ENCODE results near the gene TIAM2.

The TIAM2 gene

GRCh38 chr6:155150967-155151671 is 156.0 kb downstream of the TIAM2 start:
- Histone ChIP-seq H3K79me2 (ENCODE audit: insufficient read depth, low read length) (no peaks in the 10 kb centered on the region), H3K27me3 (ENCODE audit: insufficient read depth, low read length) (no peaks in the 10 kb centered on the region; the same call in 1 of the 2 replicates), H3K36me3 (ENCODE audit: insufficient read depth, low read length) (no peaks in the 10 kb centered on the region), H3K9me3 (ENCODE audit: low read length) (no peaks in the 10 kb centered on the region), H3K4me1 (ENCODE audit: insufficient read depth, low read length, severe bottlenecking) (no peaks in the 10 kb centered on the region), H3K27ac (ENCODE audit: low read depth, low read length, poor library complexity, severe bottlenecking) (no peak overlapping the region), H3K4me3 (ENCODE audit: low read depth, low read length, poor library complexity, severe bottlenecking) (no peak overlapping the region), H4K20me1 (ENCODE audit: insufficient read depth, low read length) (no peaks in the 10 kb centered on the region), H3F3A (ENCODE audit: insufficient read depth, low read length) (no peaks in the 10 kb centered on the region), H3K9ac (ENCODE audit: low read length) (no peak overlapping the region), H3K9me2 (ENCODE audit: low read depth, low read length) (no peaks in the 10 kb centered on the region), H3K4me2 (ENCODE audit: low read length) (no peak overlapping the region), H2AFZ (ENCODE audit: low read length) (no peak overlapping the region)
- TF ChIP-seq CTCF (IDR thresholded peaks at IDR 0.05; ENCODE audit: low read length) = no peak
- TF ChIP-seq EZH2 (IDR thresholded peaks at IDR 0.05; ENCODE audit: borderline replicate concordance, low read length) = no peak

DNA sequence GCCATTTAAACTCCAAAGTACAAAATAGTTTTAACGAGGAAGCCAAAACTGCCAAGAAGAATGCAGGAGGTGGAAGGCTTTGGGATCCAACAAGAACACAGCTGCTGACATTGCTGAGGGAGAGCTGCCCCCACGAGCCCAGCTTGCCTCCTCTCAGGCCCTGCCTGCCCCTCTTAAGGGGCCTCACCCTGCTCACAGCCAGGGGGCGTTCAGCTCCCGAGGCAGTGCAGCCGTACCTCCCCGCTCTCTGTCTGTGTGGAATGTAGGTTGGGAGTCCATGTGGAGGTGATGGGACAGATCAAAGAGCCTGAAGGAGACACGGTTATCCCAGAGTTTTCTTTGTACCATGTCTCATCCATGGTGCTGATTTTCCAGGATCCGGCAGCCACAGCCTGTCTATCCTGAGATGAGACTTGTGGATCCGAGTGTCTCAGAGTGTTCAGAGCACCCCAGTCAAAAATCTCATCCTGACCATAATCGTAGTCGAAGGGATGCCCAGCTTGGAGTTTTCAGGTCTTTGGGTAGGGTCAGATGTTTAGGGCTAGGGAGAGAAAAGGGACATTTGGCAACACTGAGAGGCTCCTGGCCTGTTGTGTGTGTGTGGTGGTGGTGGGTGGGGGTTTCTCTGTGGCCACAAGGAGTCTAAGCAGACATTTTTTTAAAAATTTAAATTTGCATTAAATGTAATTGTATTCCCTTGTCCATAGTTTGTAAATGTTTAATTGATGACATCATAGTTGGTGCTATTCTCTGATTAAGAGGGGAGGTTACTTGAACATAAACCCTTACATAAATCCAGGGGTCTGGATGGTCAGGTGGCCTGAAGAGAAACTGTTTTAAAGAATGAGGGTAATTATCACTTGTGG is 157.3 kb downstream of the TIAM2 start:
- H3K9ac ChIP-seq (ENCODE audit: low read length) = no peak overlapping the region
- H3K79me2 ChIP-seq (ENCODE audit: insufficient read depth, low read length) = no peaks in the 10 kb centered on the region
- H3K27ac ChIP-seq (ENCODE audit: low read depth, low read length, poor library complexity, severe bottlenecking) = no peak overlapping the region
- no peaks in the 10 kb centered on the region for H3K36me3 ChIP-seq (ENCODE audit: insufficient read depth, low read length)
- H2AFZ ChIP-seq (ENCODE audit: low read length) = no peak overlapping the region
- H3K4me2 ChIP-seq (ENCODE audit: low read length) = no peak overlapping the region
- H3K27me3 ChIP-seq (ENCODE audit: insufficient read depth, low read length) = no peaks in the 10 kb centered on the region; the same call in 1 of the 2 replicates
- TF ChIP-seq EZH2 (IDR thresholded peaks at IDR 0.05; ENCODE audit: borderline replicate concordance, low read length) (no peak), CTCF (IDR thresholded peaks at IDR 0.05; ENCODE audit: low read length) (peak; percentile 78)
- no peaks in the 10 kb centered on the region for H3K9me2 ChIP-seq (ENCODE audit: low read depth, low read length)
- H3K4me1 ChIP-seq (ENCODE audit: insufficient read depth, low read length, severe bottlenecking) = no peaks in the 10 kb centered on the region
- no peaks in the 10 kb centered on the region for H3K9me3 ChIP-seq (ENCODE audit: low read length)
- no peak overlapping the region for H3K4me3 ChIP-seq (ENCODE audit: low read depth, low read length, poor library complexity, severe bottlenecking)
- no peaks in the 10 kb centered on the region for H3F3A ChIP-seq (ENCODE audit: insufficient read depth, low read length)
- H4K20me1 ChIP-seq (ENCODE audit: insufficient read depth, low read length) = no peaks in the 10 kb centered on the region

GRCh38 chr6:155154158-155154830 is 159.2 kb downstream of the TIAM2 start:
- Histone ChIP-seq H4K20me1 (ENCODE audit: insufficient read depth, low read length) (no peaks in the 10 kb centered on the region), H2AFZ (ENCODE audit: low read length) (no peak overlapping the region), H3K4me2 (ENCODE audit: low read length) (no peak overlapping the region), H3K27me3 (ENCODE audit: insufficient read depth, low read length) (0 out of 2 replicates have a peak, but pooled peaks cover 4% of the 10 kb centered on the region), H3K4me3 (ENCODE audit: low read depth, low read length, poor library complexity, severe bottlenecking) (no peak overlapping the region), H3K9me2 (ENCODE audit: low read depth, low read length) (no peaks in the 10 kb centered on the region), H3K79me2 (ENCODE audit: insufficient read depth, low read length) (no peaks in the 10 kb centered on the region), H3K9ac (ENCODE audit: low read length) (no peak overlapping the region), H3K27ac (ENCODE audit: low read depth, low read length, poor library complexity, severe bottlenecking) (no peak overlapping the region), H3K9me3 (ENCODE audit: low read length) (no peaks in the 10 kb centered on the region), H3K36me3 (ENCODE audit: insufficient read depth, low read length) (no peaks in the 10 kb centered on the region), H3K4me1 (ENCODE audit: insufficient read depth, low read length, severe bottlenecking) (peaks cover 4% of the 10 kb centered on the region), H3F3A (ENCODE audit: insufficient read depth, low read length) (no peaks in the 10 kb centered on the region)
- no peak for TF ChIP-seq EZH2 (IDR thresholded peaks at IDR 0.05; ENCODE audit: borderline replicate concordance, low read length)

Data from OCI-LY1 (cell line).